Naive thymus-derived CD8-positive, alpha-beta T cell (primary cell): ENCODE results near the gene MRPL51. TPM values are rescaled to one million over a fixed set of nuclear protein-coding genes. Genes with fewer than 3 reads are reported as not detected.

ENCODE experiments used
- ATAC-seq, 2 donors: fragments of 150-1000 bp; cut with Tn5 transposase in 1 of 2; sonication (Bioruptor Pico), chemical (Tn5 transposase) in 1 of 2; 1 replicate in 1 of 2; 2 replicates in 1 of 2; pipeline ENCODE4 v1.10.0; 2021; ENCODE audit warnings: mild to moderate bottlenecking in 2 of 2, moderate library complexity in 2 of 2
- POLR2A ChIA-PET: fragments of 350-600 bp; sonication (Branson Sonifier 250); formaldehyde crosslinking; loops from one replicate; lab custom pipeline; 2021; ENCODE audit warnings: antibody characterized with exemption; lab: Charles Lee
- DNase-seq, 10 donors: peaks; one replicate each; pipeline versions ENCODE4 v3.0.0 to v3.0.0-alpha.2; 2020 to 2022
- H3K27ac Mint-ChIP-seq, 10 donors: one replicate each; pipeline ENCODE4 v1.8.0; 2020 to 2022; ENCODE audit warnings: mild to moderate bottlenecking in 10 of 10, mixed read lengths in 10 of 10, moderate library complexity in 4 of 10, inconsistent platforms in 1 of 10
- H3K27me3 Mint-ChIP-seq, 5 donors: one replicate each; pipeline ENCODE4 v1.8.0; 2021 to 2022; ENCODE audit warnings: mixed read lengths in 5 of 5
- H3K36me3 Mint-ChIP-seq, 3 donors: one replicate each; pipeline ENCODE4 v1.8.0; 2020 to 2022; ENCODE audit warnings: mixed read lengths in 3 of 3, mild to moderate bottlenecking in 2 of 3, inconsistent platforms in 1 of 3
- H3K4me1 Mint-ChIP-seq, 4 donors: one replicate each; pipeline ENCODE4 v1.8.0; 2021 to 2022; ENCODE audit warnings: mixed read lengths in 4 of 4
- H3K4me3 Mint-ChIP-seq, 10 donors: one replicate each; pipeline ENCODE4 v1.8.0; 2020 to 2022; ENCODE audit warnings: mild to moderate bottlenecking in 10 of 10, mixed read lengths in 10 of 10, moderate library complexity in 6 of 10, inconsistent platforms in 1 of 10
- H3K9me3 Mint-ChIP-seq, 9 donors: one replicate each; pipeline ENCODE4 v1.8.0; 2020 to 2022; ENCODE audit warnings: mixed read lengths in 9 of 9, mild to moderate bottlenecking in 3 of 9, inconsistent platforms in 1 of 9, moderate library complexity in 1 of 9
- polyA plus RNA-seq, 3 donors: library from polyadenylated mRNA; unstranded; fragments of 300-500 nt; fragmentation: Illumina TruSeq; gene quantifications; one replicate each; pipeline ENCODE4 v1.2.3, GENCODE V29; 2021
- total RNA-seq, 8 experiments: library from RNA in 2 of 8; stranded (reverse) in 2 of 8; gene quantifications; one replicate each; pipeline ENCODE4 v1.2.3 and lab custom pipeline; 2021 to 2026

The MRPL51 gene
- total and polyA plus RNA-seq, 5 experiments from 2014 or later = 71.6 to 230 (median 220) TPM

DNA sequence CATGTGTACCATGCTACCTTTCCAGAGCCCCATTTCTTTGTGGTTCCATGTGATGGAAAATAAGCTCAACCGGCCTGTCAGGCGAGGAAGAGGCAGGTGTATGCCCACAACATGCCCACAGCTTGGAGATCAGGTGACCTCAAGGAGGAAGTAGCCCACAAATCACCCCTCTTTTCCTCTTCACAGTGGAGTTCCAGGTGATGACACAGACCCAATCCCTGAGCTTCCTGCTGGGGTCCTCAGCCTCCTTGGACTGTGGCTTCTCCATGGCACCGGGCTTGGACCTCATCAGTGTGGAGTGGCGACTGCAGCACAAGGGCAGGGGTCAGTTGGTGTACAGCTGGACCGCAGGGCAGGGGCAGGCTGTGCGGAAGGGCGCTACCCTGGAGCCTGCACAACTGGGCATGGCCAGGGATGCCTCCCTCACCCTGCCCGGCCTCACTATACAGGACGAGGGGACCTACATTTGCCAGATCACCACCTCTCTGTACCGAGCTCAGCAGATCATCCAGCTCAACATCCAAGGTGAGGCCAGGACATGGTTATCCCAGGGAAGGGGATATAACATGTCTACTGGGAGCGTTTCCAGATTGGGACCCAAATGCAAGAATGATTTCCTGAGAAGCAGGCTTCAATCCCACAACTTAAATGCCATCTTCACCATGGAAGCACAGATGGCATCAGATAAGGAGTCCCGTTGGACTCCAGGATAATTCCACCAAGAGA is 35.7 kb downstream of the MRPL51 start:
- POLR2A ChIA-PET = interaction anchor here (0.9 to 25.3 kb wide), 7 partner anchors 8 to 131 kb away, joined by 3 to 1074 read pairs (median 5); partner anchors contain the start of genes CD27, TAPBPL and VAMP1
- no peaks in the 10 kb centered on the region for H3K9me3 Mint-ChIP-seq
- no peak for DNase-seq

DNA sequence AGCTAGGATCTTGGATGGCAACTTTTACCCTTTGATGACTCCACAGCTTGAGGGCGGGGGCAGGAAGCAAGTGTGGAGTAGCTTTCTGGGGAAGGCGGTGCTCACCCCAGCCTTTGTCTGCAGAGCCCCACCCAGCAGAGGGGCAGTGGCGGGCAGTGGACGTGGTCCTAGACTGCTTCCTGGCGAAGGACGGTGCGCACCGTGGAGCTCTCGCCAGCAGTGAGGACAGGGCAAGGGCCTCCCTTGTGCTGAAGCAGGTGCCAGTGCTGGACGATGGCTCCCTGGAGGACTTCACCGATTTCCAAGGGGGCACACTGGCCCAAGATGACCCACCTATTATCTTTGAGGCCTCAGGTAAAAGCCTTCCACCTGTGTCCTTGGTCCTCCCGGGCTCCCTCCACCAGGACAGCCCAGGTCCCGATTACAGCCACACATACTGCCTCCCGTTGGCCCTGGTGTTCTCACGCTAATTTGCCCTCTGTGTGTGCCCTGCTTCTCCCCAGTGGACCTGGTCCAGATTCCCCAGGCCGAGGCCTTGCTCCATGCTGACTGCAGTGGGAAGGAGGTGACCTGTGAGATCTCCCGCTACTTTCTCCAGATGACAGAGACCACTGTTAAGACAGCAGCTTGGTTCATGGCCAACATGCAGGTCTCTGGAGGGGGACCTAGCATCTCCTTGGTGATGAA is 40.0 kb downstream of the MRPL51 start:
- Mint-ChIP-seq H3K9me3 (no peaks in the 10 kb centered on the region), H3K36me3 (peaks cover 6 to 84% (median 36%) of the 10 kb centered on the region in 3 donors), H3K4me3 (peak overlapping the region; percentile 95 to 100 (median 98)), H3K27ac (peak overlapping the region; percentile 95 to 100 (median 100)), H3K27me3 (no peaks in the 10 kb centered on the region), H3K4me1 (peaks cover 43 to 81% (median 73%) of the 10 kb centered on the region in 4 donors)
- DNase-seq (peak in 1 of 10 donors; percentile 25), ATAC-seq (no peak)
- POLR2A ChIA-PET = interaction anchor here (0.8 to 25.3 kb wide), 8 partner anchors 1 to 117 kb away, joined by 3 to 1074 read pairs (median 46); partner anchors contain the start of genes CD27, MRPL51, TAPBPL and VAMP1

More for the DNA sequence above, 35.7 kb downstream of the MRPL51 start:
- H3K4me3 Mint-ChIP-seq = peak overlapping the region in 6 of 10 donors; percentile 22 to 42 (median 35)
- H3K4me1 Mint-ChIP-seq = peaks cover 47 to 90% (median 81%) of the 10 kb centered on the region in 4 donors
- peaks cover 18 to 89% (median 45%) of the 10 kb centered on the region in 3 donors for H3K36me3 Mint-ChIP-seq
- no peaks in the 10 kb centered on the region for H3K27me3 Mint-ChIP-seq
- ATAC-seq = no peak
- H3K27ac Mint-ChIP-seq = peak overlapping the region; percentile 83 to 95 (median 86)

DNA sequence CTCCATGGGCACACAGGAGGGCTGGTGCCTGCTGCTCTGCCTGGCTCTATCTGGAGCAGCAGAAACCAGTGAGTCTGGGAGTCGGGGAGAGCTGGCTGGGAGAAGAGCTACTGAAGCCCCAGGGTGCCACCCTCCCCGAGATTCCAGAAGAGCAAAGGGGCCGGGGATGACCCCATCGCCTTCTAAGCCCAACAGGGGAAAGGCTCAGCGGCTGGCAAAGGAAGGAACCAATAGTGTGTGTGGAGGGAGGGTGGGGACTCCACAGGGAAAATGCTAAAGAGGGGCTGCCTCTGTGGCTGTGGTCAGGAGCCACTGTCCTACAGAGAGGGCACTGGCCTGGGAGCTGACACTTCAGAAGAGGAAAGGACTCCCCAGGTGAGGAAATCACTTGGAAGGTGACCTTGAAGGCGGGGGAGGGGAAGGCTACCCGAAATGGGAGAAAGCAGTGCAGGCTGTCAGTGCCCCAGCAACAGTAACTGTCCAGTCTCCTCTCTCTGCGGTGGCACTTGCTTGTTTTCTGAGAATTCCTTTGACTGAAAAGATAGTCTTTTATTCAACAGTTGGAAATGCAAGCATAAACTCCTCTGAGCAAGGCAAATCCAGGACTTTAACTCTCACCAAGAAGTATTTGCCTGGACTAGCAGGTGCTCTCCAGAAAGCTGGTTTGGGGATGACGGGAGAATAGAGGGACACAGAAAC is 40.7 kb downstream of the MRPL51 start:
- POLR2A ChIA-PET = interaction anchor here (0.8 to 25.3 kb wide), 14 partner anchors 2 to 120 kb away, joined by 3 to 1074 read pairs (median 8); partner anchors contain the start of genes CD27, GAPDH, MRPL51 and TAPBPL
- Mint-ChIP-seq H3K4me1 (peaks cover 47 to 81% (median 75%) of the 10 kb centered on the region in 4 donors), H3K27ac (peak overlapping the region; percentile 95 to 100 (median 100)), H3K27me3 (no peaks in the 10 kb centered on the region), H3K9me3 (no peaks in the 10 kb centered on the region), H3K4me3 (peak overlapping the region; percentile 95 to 100 (median 98)), H3K36me3 (peaks cover 6 to 84% (median 37%) of the 10 kb centered on the region in 3 donors)
- ATAC-seq (no peak), DNase-seq (peak in 1 of 10 donors; percentile 21)

DNA sequence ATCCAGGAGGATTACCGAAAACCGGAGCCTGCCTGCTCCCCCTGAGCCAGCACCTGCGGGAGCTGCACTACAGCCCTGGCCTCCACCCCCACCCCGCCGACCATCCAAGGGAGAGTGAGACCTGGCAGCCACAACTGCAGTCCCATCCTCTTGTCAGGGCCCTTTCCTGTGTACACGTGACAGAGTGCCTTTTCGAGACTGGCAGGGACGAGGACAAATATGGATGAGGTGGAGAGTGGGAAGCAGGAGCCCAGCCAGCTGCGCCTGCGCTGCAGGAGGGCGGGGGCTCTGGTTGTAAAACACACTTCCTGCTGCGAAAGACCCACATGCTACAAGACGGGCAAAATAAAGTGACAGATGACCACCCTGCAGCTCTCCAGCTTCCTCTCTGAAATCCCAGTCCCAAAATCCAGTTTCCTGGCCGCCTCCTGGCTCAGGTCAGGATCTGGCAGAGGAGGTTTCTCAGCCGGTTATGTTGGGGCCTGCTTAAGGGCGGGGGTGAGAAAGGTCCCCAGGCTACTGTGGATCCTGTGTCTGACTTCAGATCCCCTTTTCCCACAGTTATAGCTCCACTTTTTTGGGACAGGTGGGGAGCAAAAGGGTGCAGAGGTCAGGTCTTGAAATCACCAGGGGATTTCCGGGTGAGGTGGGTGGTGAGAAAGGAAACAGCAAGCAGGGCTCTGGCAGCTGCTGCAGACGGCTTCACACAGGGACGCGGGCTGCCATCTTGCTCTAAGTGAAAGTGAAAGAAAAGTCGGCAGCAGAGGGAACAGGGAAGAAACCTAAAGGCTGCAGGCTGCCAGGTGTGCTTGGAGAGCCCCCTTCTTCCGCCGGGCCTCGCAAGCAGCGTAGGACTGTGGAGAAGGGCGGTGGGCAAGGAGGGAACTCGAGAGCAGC is 41.5 kb downstream of the MRPL51 start, which contains the start of gene TAPBPL:
Gene TAPBPL, plus strand, starts transcription at position 695 of the 897 bp plus-strand sequence. CDS start 207 bp downstream, outside the sequence.
- POLR2A ChIA-PET = interaction anchor here (0.5 to 25.3 kb wide), 15 partner anchors 3 to 125 kb away, joined by 3 to 1074 read pairs (median 6); partner anchors contain the start of genes CD27, GAPDH, MRPL51 and TAPBPL
- Mint-ChIP-seq H3K4me3 (peak within 1 kb of the TSS; percentile 95 to 100 (median 98)), H3K27ac (peak within 1 kb of the TSS; percentile 95 to 100 (median 100)), H3K4me1 (peaks cover 46 to 79% (median 75%) of the 10 kb centered on the region in 4 donors), H3K9me3 (no peaks in the 10 kb centered on the region), H3K36me3 (peaks cover 6 to 83% (median 36%) of the 10 kb centered on the region in 3 donors), H3K27me3 (no peaks in the 10 kb centered on the region)
- DNase-seq (peak; percentile 65 to 90 (median 83)), ATAC-seq (peak; percentile 86 to 95)

DNA sequence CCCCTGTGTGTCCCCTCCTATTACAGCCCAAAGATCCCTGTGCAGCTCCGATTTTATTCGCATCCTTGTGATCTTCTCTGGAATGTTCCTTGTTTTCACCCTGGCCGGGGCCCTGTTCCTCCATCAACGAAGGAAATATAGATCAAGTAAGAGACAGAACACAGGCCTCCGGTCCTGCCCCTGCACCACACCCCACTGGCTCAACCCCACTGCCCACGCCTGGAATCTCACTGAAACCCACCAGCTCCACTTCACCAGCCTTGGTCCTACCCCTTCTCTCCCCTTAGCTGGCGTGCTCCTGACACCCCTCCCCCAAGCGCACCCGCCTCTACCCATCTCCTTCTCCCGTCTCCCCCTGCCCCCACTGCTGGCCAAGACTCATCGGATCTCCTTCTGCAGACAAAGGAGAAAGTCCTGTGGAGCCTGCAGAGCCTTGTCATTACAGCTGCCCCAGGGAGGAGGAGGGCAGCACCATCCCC is 42.2 kb downstream of the MRPL51 start:
- peaks cover 9 to 77% (median 34%) of the 10 kb centered on the region in 3 donors for H3K36me3 Mint-ChIP-seq
- H3K27me3 Mint-ChIP-seq = no peaks in the 10 kb centered on the region
- H3K9me3 Mint-ChIP-seq = no peaks in the 10 kb centered on the region
- H3K4me1 Mint-ChIP-seq = peaks cover 44 to 80% (median 74%) of the 10 kb centered on the region in 4 donors
- DNase-seq (peak in 1 of 10 donors; percentile 28), ATAC-seq (no peak)
- POLR2A ChIA-PET = interaction anchor here (0.6 to 25.3 kb wide), 12 partner anchors 3 to 124 kb away, joined by 3 to 1074 read pairs (median 10); partner anchors contain the start of genes CD27, GAPDH, MRPL51 and TAPBPL
- peak overlapping the region; percentile 95 to 100 (median 98) for H3K4me3 Mint-ChIP-seq
- peak overlapping the region; percentile 95 to 100 (median 100) for H3K27ac Mint-ChIP-seq

DNA sequence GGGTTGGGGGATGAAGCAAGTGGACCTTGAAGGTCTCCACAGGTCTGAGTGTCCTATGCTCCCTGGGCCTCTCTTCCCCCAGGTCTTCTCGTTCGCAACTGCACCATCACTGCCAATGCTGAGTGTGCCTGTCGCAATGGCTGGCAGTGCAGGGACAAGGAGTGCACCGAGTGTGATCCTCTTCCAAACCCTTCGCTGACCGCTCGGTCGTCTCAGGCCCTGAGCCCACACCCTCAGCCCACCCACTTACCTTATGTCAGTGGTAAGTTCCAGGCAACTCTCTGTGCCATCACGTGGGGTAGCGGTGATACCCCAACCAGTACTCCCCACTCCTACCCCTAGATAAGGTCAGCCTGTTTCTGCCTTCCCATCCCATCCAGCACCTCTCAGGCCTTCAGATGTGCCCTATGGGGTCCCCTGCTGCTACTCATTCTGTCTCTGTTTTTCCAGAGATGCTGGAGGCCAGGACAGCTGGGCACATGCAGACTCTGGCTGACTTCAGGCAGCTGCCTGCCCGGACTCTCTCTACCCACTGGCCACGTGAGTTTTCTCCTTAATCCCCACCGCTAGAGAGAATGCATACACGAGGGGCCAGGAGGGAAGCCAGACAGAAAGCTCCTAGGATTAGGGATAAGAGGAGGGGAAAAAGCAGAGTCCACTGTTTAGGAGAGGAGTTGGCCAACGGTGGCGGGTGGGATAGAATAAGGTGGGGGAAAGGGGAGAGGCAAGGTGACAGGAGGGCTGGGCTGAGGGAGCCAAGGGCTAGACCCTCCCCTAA is 42.8 kb downstream of the MRPL51 start:
- Mint-ChIP-seq H3K36me3 (peaks cover 14 to 73% (median 37%) of the 10 kb centered on the region in 3 donors), H3K4me1 (peaks cover 46 to 80% (median 73%) of the 10 kb centered on the region in 4 donors), H3K9me3 (no peaks in the 10 kb centered on the region), H3K4me3 (peak overlapping the region; percentile 95 to 100 (median 98)), H3K27ac (peak overlapping the region; percentile 95 to 100 (median 100)), H3K27me3 (no peaks in the 10 kb centered on the region)
- DNase-seq (no peak), ATAC-seq (no peak)
- POLR2A ChIA-PET = interaction anchor here (1.1 to 25.3 kb wide), 11 partner anchors 4 to 124 kb away, joined by 3 to 1074 read pairs (median 11); partner anchors contain the start of genes CD27, MRPL51, TAPBPL and VAMP1

DNA sequence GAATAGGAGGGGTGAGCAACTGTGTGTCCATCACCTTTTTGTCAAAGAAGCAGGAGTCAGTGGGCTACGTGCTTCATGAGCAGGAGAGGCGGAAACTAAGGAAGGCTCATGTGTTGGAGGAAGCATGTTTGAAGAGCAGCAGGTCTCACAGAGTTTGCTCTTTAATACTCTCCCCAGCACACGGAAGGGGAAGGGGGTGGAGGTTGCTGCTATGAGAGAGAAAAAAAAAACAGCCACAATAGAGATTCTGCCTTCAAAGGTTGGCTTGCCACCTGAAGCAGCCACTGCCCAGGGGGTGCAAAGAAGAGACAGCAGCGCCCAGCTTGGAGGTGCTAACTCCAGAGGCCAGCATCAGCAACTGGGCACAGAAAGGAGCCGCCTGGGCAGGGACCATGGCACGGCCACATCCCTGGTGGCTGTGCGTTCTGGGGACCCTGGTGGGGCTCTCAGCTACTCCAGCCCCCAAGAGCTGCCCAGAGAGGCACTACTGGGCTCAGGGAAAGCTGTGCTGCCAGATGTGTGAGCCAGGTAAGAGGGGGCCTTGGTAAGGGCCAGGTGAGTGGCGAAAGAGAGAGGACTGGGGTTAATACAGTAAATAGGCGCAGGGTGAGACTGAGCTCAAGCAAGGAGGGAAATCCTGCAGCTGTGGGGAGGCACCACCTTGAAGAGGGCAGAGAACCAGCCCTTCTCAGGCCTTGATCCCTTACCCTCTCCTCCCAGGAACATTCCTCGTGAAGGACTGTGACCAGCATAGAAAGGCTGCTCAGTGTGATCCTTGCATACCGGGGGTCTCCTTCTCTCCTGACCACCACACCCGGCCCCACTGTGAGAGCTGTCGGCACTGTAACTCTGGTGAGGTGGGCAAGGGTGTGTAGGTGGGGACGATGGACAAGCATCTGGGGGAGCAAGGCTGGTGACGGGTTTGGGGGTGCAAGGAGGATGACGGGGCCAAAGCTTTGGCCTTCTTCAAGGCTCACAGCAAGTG is 48.1 kb downstream of the MRPL51 start, which contains the start of gene CD27:
Gene CD27, plus strand, starts transcription at position 252 of the 985 bp plus-strand sequence. Its CDS starts 141 bp downstream, at position 393.
- POLR2A ChIA-PET = interaction anchor here (0.6 to 25.3 kb wide), 13 partner anchors 1 to 1583 kb away, joined by 3 to 1074 read pairs (median 19); partner anchors contain the start of genes CD27, GAPDH, MRPL51 and TAPBPL
- peak within 1 kb of the TSS; percentile 95 to 100 (median 99) for H3K4me3 Mint-ChIP-seq
- H3K36me3 Mint-ChIP-seq = peaks cover 15 to 33% (median 16%) of the 10 kb centered on the region in 3 donors
- peaks cover 40 to 73% (median 65%) of the 10 kb centered on the region in 4 donors for H3K4me1 Mint-ChIP-seq
- H3K27ac Mint-ChIP-seq = peak within 1 kb of the TSS; percentile 91 to 99 (median 96)
- no peaks in the 10 kb centered on the region for H3K27me3 Mint-ChIP-seq
- no peaks in the 10 kb centered on the region for H3K9me3 Mint-ChIP-seq
- ATAC-seq = peak; percentile 74 to 87
- peak in 8 of 10 donors; percentile 15 to 78 (median 52) for DNase-seq

DNA sequence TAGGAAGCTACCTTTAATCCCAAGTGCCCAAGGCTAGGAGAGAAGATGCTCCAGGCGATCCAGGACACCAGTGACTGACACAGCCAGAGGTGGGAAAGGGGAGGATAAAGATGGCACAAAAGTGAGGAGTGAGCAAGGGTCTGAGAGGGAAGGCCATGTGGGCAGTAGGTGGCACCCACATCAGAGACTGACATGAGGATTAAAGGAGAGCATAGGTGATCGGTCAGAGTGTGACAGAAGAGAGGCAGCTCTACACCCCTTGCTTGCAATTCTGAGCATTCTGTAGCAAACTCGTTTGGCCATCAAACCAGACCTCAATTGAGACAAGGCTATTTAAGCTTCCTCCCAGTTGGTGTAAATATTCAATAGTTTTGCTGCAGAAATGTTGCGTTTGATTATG is 49.0 kb downstream of the MRPL51 start:
- DNase-seq (no peak), ATAC-seq (peak in 1 of 2 donors; percentile 4)
- H3K4me3 Mint-ChIP-seq = peak overlapping the region; percentile 84 to 100 (median 99)
- peaks cover 14 to 31% (median 15%) of the 10 kb centered on the region in 3 donors for H3K36me3 Mint-ChIP-seq
- no peaks in the 10 kb centered on the region for H3K27me3 Mint-ChIP-seq
- H3K9me3 Mint-ChIP-seq = no peaks in the 10 kb centered on the region
- peak overlapping the region; percentile 87 to 99 (median 96) for H3K27ac Mint-ChIP-seq
- peaks cover 40 to 71% (median 62%) of the 10 kb centered on the region in 4 donors for H3K4me1 Mint-ChIP-seq
- POLR2A ChIA-PET = interaction anchor here (1.2 to 25.3 kb wide), 11 partner anchors 0 to 114 kb away, joined by 3 to 1074 read pairs (median 39); partner anchors contain the start of genes CD27, GAPDH, IFFO1 and MRPL51
